GM21423 (cell line): Measurements from ENCODE around the gene HBZ.
"Not testable (repeated sequence)": the region's sequence is repeated elsewhere in the genome, so short reads cannot be mapped to it uniquely, and the experiment has no call there.

Source experiments
- ATAC-seq: cut with Tn5 transposase; IDR thresholded peaks from one replicate; pipeline ENCODE4 v1.9.1; 2021; ENCODE audit warnings: mild to moderate bottlenecking, moderate library complexity; ENCODE audit not compliant: unreplicated experiment

The HBZ gene

DNA sequence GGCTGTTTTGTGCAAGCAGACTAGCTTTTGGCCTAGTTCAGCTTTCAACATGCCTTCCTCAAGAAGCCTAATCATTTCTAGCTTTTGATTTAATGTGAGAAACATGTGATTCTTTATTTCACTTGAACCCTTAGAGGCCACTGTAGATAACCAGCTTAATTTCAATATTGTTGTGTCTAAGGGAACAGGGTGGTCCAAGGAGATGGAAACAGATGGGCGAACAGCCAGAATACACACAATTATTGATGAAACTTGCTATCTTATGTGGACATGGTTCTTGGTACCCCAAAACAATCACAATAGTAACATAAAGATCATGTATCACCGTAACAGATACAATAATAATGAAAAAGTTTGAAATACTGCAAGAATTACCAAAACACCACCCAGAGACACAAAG is 18.7 kb upstream of the HBZ start:
- no peak for ATAC-seq

DNA sequence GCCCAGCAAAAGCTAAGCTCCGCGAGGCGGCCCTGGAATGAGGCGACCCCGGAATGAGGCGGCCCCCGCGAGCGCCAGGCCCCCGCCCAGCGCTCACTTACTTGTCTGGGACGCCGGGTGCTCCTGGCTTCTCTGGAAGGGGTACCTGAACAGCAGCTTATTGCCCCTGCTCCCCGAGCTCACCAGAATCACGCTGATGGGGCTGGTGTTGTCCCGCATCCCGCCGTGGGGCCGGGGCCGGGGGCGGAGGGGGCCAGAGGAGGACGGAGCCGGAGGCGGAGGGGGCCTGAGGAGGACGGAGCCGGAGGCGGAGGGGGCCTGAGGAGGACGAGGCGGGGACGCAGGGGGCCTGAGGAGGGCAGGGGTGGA is 14.4 kb upstream of the HBZ start:
- ATAC-seq, result no peak

DNA sequence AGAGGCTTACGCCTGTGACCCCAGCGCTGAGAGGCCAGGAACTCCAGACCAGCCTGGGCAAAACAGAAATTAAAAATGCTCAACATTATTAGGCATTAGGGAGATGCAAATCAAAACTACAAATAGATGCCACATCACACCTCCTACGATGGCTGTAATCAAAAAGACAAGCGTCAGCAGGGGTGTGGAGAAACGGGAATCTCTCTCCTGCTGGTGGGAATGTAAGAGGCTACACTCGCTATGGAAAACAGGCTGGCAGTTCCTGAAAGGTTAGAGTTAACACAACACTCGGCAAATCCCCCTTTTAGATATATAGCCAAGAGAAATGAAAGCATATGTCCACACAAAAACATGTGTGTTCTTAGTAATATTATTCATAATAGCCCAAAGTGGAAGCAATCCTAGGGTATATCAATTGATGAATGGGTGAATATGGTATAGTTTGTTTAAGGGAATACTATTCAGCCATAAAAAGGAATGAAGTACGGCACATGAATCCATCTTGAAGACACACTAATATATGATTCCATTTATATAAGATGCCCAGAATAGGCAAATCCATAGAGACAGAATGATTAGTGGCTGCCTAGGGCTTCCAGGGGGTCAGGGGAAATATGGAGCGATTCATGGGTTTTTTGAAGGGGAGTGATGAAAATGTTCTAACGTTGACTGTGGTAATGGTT is 12.1 kb upstream of the HBZ start:
- no peak for ATAC-seq

DNA sequence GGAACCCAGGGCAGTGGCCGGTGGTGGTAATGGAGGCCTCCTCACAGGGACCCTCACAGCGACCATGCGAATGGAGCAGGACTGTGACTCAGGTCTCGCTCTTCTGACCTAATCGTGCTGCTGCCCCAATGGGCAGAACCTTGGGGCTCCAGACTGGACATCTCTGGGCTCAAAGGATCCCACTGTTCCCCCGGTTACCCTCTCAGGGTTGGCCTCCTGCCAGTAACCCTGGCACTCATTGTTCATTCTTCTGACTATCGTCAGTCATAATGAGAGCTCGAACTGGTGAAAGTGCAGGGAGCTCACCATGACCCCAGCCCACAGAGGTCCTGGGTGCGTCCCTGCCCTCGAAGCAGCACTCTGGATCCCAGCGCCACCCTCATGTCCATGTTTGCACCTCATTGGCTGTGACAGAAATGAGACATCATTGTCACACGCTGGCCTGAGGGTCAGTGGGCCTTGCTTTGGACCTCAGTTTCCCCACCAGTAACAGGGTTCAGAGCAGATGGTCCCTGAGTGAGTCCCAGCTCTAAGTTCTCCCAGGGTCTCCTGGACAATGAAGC is 10.0 kb upstream of the HBZ start:
- no peak for ATAC-seq

DNA sequence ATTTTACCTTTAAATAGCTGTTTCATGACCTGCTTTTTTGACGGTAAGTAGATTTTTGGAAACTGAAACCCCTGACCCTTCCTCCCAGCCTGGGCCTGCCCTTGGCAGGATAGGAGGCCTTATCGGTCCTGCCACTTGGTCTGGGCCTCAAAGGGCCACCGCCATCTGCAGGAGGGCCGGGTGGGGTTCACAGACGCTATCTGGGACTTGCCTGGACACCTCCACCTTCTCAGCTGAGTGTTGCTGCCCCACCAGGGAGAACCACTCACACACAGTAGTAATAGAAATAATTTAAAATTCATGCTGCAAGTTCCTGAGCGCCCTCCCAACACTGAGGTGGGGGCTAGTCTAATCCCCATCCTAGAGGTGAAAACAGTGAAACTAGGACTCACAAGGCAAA is 9.4 kb upstream of the HBZ start:
- ATAC-seq, result no peak

DNA sequence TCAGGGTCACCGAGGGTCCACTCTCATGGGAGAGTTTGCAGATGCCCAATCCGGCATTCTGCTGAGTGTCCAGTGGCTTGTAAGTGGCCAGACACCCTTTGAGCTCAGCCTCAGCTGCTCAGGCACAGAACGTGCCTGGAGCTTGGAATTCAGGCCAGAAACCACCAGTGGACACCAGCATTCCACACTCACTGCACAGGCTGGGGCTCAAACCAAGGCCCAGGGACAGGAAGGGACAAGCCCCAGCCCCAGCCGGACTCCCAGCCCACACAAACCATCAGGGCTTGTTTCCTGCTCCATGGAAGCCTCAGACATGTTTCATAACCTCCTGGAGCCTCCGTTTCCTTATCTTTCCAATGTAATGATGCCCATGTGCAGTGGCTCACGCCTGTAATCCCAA is 9.0 kb upstream of the HBZ start:
- no peak for ATAC-seq

DNA sequence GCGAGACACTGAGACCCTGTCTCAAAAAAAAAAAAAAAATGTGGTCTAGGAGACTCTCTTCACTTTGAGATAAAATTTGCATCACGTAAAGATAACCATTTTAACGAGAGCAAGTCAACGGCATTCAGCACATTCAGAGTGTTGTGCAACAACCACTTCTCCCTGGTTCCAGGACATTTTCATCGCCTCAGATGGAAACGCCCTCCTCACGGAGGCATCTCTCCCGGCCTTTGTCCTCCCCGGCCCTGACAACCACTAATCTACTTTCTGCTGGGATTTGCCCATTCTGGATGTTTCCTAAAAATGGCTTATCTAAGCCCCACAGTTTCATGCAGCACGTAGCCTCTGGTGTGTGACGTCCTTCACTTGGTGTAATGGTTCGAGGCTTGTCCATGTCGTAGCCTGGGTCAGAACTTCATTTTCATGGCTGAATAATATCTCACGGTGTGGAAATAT is 7.6 kb upstream of the HBZ start:
- ATAC-seq, result no peak

DNA sequence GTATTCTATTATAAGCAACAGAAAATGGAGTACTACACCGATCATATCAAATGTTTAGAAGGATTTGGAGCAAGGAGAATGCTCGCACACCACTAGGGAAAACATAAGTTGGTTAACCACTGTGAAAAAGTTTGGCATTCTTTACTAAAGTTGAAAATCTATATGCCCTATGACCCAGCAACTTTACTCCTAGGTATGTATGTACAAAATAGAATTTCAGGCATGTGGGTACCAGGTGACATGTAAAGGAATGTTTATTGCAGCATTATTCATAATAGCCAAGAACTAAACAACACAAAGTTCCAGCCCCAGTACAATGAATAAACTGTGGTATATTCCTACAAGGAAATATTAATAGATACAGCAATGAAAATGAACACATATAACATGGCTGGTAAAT is 5.8 kb upstream of the HBZ start:
- no peak for ATAC-seq

DNA sequence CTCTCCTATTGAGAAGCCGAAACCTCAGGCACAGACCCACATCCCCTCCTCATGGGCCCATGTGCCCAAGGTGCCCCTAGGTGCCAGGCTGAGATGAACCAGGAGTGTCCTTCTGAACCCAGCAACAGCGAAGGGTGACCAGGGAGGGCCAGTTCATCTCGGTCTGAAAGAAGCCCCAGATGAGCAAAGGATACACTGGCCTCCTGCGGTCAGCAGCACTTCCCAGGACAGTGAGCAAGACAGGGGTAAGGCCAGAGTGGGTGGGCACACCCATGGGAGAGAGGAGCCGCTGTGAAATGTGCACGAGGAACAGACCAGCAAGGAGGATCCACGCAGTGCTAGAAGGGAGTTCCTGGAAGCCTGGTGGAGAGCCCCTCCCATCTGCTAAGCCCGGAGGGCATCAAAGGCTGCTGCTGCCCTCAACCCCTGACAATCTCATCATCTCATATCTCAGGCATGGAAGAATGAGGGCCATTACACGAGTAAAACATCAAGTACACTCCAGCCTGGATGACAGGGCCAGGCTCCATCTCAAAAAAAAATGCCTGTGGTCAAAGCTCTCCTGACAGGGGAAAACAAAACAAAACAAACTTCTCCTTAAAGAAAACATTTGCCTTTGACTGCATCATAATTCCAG is 3.3 kb upstream of the HBZ start:
- ATAC-seq, result no peak

DNA sequence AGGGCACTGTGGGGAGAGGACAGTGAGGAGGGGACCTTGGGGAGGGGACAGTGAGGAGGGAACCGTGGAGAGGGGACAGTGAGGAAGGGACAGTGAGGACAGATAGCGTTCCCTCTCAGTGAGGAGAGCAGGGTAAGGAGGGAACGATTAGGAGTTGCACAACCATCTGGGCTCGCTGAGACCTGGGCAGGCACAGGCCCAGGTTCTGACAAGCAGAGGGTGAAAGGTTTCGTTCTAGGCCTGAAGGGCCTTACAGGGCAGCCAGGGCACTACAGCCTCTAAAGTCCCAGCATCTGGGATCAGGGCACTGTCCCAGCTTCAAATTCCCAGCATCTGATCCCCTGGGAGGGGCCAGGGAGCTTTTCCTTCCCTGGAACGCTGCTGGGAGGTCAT is 681 bp downstream of the HBZ start:
- ATAC-seq, result not testable (repeated sequence)

DNA sequence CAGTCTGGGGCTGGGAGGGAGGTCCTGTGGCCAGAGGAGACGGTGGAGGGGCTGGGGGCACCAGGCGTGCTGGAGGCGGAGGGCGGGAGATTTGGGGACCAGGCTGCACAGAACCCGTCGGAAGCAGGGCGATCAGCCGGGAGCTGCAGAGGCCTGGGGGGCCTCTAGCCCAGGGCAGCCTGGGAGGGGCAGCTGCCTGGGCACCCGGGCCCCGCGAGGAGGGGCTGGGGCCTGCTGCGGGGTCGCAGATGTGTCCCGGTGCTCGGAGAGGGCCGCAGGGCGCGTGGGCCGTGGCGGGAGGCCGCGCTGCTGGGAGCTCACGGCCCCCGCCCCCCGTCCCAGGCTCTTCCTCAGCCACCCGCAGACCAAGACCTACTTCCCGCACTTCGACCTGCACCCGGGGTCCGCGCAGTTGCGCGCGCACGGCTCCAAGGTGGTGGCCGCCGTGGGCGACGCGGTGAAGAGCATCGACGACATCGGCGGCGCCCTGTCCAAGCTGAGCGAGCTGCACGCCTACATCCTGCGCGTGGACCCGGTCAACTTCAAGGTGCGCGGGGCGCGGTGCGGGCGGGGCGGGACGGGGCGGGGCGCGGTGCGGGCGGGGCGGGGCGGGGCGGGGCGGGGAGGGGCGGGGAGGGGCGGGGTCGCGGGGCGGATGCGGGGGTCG is 1.2 kb downstream of the HBZ start:
- not testable (repeated sequence) for ATAC-seq

DNA sequence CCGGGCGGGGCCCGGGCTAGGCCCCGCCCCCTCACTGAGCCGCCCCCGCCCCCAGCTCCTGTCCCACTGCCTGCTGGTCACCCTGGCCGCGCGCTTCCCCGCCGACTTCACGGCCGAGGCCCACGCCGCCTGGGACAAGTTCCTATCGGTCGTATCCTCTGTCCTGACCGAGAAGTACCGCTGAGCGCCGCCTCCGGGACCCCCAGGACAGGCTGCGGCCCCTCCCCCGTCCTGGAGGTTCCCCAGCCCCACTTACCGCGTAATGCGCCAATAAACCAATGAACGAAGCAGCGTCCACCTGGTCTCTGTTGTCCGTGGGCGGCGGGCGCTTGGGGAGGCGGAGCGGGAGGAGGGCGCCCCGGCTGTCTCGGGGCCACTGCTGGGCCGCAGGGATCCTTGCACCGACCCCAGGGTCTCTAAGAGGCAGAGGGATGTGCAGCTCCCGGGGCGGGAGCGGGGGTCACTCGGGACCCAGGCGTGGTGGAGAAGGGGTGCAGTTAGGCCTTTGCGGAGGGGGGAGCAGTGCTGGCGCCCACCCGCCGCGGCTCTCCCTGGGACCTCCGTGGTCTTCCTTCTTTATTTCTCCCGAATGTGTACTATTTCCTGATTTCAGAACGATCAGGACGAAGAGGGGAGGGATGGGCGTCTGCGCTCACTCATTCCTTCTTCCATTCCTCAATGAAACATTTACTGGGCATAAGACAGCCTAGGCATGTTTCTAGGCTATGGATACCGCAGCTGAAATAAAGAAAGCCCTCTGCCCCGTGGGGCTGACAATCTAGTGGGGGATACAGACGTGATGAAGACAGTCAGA is 2.0 kb downstream of the HBZ start:
- ATAC-seq, result no peak

DNA sequence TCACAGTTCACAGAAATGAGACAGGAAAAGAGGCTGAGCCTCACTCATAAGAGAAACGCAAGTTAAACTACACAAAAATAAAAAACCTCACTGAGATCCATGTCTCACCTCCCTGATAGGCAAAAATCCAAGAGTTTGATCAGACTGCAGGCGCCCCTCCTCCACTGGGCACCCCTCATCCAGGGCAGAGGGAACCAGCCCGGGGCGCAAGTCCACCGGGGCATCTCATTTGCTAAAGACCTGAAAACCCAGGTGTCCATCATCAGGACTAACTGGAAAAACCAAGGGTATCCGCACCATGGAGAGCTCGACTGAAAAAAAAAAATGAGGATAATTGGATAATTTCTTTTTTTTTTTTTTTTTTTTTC is 2.6 kb downstream of the HBZ start:
- ATAC-seq, result no peak

DNA sequence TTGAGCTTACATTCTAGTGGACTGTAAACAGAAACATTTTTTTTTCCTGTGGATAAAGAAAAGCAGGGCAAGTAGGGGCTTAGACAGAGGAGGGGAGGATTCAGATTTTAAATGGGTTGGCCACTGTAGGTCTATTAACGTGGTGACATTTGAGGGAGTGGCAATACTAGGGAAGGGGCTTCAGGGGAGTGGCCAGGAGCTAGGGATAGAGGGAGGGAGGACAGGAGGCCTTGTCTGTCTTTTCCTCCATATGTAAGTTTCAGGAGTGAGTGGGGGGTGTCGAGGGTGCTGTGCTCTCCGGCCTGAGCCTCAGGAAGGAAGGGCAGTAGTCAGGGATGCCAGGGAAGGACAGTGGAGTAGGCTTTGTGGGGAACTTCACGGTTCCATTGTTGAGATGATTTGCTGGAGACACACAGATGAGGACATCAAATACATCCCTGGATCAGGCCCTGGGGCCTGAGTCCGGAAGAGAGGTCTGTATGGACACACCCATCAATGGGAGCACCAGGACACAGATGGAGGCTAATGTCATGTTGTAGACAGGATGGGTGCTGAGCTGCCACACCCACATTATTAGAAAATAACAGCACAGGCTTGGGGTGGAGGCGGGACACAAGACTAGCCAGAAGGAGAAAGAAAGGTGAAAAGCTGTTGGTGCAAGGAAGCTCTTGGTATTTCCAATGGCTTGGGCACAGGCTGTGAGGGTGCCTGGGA is 6.8 kb downstream of the HBZ start:
- ATAC-seq, result no peak

DNA sequence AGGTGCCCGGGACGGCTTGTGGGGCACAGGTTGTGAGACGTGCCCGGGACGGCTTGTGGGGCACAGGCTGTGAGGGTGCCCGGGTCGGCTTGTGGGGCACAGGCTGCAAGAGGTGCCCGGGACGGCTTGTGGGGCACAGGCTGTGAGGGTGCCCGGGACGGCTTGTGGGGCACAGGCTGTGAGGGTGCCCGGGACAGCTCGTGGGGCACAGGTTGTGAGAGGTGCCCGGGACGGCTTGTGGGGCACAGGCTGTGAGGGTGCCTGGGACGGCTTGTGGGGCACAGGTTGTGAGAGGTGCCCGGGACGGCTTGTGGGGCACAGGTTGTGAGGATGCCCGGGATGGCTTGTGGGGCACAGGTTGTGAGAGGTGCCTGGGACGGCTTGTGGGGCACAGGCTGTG is 7.8 kb downstream of the HBZ start:
- not testable (repeated sequence) for ATAC-seq

DNA sequence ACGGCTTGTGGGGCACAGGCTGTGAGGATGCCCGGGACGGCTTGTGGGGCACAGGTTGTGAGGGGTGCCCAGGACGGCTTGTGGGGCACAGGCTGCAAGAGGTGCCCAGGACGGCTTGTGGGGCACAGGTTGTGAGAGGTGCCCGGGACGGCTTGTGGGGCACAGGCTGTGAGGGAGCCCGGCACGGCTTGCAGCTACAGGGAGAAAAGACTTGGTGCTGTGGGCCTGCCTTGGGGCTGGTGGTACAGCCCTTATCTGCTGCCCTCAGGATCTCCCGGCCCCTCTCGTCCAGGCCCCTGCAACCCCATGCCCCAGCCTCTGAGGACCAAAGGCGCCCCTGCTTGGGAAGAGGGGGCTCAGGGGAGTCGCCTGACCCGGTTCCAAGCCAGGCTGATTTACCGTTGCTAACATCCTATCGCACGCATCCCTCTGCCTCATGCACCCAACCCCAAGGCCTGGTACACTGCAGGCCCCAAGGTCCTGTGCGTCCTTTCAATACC is 8.3 kb downstream of the HBZ start:
- ATAC-seq, result no peak

DNA sequence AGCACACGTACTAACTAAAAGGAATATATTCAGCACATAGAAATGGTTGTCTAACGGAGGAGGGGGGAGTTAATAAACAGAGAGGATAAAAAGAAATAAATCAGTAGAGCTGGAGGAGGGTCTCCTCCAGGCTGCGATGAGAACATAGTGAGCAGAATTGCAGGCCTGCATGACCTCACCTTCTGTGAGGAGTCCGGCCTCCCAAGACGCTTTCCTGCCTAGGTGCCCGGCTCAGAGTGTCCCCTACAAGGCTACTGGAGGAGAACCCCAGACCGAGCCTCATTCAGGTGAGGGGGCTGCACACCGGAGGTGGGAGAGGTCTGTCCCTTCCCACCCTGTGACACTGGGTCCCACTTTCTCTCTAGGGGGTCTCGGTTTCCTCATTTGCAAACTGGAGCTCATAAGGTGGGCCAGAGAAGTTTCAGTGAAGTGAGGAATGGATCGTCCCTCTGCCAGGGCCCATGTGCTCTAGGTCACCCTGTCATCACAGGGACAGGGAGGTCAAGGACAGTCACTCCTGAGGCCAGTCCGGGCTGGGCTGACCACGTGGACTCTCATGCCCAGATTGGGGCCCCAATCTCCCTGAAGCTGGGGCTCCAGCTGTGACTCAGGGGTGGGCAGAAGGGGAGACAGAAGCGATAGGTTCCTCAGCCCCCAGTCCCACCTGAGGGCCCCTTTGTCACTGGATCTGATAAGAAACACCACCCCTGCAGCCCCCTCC is 10.0 kb downstream of the HBZ start:
- ATAC-seq, result no peak

DNA sequence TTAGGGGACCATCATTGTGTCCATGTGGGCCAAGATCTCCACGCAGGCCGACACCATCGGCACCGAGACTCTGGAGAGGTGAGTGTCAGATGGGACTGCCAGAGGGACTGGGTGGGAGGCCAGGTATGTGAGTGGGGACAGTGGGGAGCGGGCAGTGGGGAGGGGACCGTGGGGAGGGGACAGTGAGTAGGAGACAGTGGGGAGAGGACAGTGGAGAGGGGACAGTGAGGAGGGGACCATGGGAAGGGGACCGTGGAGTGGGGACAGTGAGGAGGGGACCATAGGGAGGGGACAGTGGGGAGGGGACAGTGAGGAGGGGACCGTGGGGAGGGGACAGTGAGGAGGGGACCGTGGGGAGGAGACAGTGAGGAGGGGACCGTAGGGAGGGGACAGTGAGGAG is 10.7 kb downstream of the HBZ start:
- not testable (repeated sequence) for ATAC-seq

DNA sequence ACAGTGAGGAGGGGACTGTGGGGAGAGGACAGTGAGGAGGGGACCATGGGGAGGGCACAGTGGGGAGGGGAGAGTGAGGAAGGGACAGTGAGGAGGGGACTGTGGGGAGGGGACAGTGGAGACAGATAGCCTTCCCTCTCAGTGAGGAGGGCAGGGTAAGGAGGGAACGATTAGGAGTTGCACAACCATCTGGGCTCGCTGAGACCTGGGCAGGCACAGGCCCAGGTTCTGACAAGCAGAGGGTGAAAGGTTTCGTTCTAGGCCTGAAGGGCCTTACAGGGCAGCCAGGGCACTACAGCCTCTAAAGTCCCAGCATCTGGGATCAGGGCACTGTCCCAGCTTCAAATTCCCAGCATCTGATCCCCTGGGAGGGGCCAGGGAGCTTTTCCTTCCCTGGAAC is 11.3 kb downstream of the HBZ start:
- not testable (repeated sequence) for ATAC-seq
